GM12878 (cell line): ENCODE data around the gene RFX1.

Experiments used
- ATF2 ChIP-seq: IDR thresholded peaks from 2 replicates; pipeline ENCODE4 v1.6.1; 2012; ENCODE audit warnings: low read length, inconsistent platforms
- CBX5 ChIP-seq: sonication (generic); IDR thresholded peaks from 2 replicates; pipeline ENCODE4 v1.6.1; 2016; ENCODE audit warnings: low read depth, moderate library complexity, mild to moderate bottlenecking, inconsistent platforms
- CREM ChIP-seq: IDR thresholded peaks from 2 replicates; pipeline ENCODE4 v1.6.1; 2014; ENCODE audit warnings: antibody characterized with exemption, low read depth
- GABPA ChIP-seq: IDR thresholded peaks from 2 replicates; pipeline ENCODE4 v1.6.1; 2014; ENCODE audit warnings: antibody characterized with exemption, low read depth, mild to moderate bottlenecking, inconsistent platforms
- JUNB ChIP-seq: IDR thresholded peaks from 2 replicates; pipeline ENCODE4 v1.6.1; 2016; ENCODE audit warnings: antibody characterized with exemption, mild to moderate bottlenecking
- KAT2A ChIP-seq: conservative IDR thresholded peaks from 2 replicates; pipeline ENCODE4 v1.6.1; 2011; ENCODE audit warnings: low read depth, low read length; ENCODE audit not compliant: control insufficient read depth
- RCOR1 ChIP-seq: conservative IDR thresholded peaks from 2 replicates; pipeline ENCODE4 v1.6.1; 2012; ENCODE audit warnings: low read depth, low read length, improper control_type of control experiment
- TF ChIP-seq, protein P1 (sequence below), 3 experiments: IDR thresholded peaks in 2 of 3; conservative IDR thresholded peaks in 1 of 3; 2 replicates each; pipeline ENCODE4 v1.5.1; 2011; ENCODE audit warnings: low read depth in 3 of 3, low read length in 3 of 3, mild to moderate bottlenecking in 3 of 3, control low read depth in 2 of 3, moderate library complexity in 2 of 3, inconsistent platforms in 1 of 3, mixed read lengths in 1 of 3; ENCODE audit not compliant: control insufficient read depth in 2 of 3, insufficient read depth in 1 of 3; ENCODE audit errors: extremely low read depth in 1 of 3

DNA sequence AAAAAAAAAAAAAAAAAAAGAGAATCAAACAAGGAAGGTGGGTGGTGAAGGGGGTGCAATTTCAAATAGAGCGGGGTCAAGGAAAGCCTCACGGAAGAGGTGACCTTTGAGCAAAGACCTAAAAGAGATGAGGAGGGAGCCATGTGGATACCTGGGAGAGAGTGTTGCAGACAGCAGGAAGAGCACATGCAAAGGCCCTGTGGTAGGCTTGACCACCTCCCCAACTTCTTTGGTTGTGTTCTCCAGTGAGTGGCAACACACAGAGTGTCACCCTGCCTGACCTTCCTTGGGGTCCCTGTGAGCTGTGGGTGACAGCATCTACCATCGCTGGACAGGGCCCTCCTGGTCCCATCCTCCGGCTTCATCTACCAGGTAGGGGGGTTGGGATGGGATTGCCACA, 44.4 kb upstream of the RFX1 start:
- no peak for TF ChIP-seq RCOR1
- no peak for TF ChIP-seq CBX5
- TF ChIP-seq ATF2: no peak
- TF ChIP-seq, protein P1, sequence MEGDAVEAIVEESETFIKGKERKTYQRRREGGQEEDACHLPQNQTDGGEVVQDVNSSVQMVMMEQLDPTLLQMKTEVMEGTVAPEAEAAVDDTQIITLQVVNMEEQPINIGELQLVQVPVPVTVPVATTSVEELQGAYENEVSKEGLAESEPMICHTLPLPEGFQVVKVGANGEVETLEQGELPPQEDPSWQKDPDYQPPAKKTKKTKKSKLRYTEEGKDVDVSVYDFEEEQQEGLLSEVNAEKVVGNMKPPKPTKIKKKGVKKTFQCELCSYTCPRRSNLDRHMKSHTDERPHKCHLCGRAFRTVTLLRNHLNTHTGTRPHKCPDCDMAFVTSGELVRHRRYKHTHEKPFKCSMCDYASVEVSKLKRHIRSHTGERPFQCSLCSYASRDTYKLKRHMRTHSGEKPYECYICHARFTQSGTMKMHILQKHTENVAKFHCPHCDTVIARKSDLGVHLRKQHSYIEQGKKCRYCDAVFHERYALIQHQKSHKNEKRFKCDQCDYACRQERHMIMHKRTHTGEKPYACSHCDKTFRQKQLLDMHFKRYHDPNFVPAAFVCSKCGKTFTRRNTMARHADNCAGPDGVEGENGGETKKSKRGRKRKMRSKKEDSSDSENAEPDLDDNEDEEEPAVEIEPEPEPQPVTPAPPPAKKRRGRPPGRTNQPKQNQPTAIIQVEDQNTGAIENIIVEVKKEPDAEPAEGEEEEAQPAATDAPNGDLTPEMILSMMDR (IDR thresholded peaks at IDR 0.05 in 2 of 3, conservative IDR thresholded peaks at IDR 0.05 in 1 of 3; ENCODE audit: control insufficient read depth in 2 of 3, extremely low read depth in 1 of 3, insufficient read depth in 1 of 3, low read depth in 3 of 3, low read length in 3 of 3): no peak
- no peak for TF ChIP-seq GABPA
- TF ChIP-seq CREM: no peak
- no peak for TF ChIP-seq JUNB
- TF ChIP-seq KAT2A: no peak
